HG02981 (cell line): ENCODE results near the gene CRLF1.

Source experiments
- ATAC-seq: cut with Tn5 transposase; IDR thresholded peaks from one replicate; pipeline ENCODE4 v1.9.1; 2021; ENCODE audit warnings: mild to moderate bottlenecking, moderate library complexity; ENCODE audit not compliant: unreplicated experiment

CRLF1 gene, protein sequence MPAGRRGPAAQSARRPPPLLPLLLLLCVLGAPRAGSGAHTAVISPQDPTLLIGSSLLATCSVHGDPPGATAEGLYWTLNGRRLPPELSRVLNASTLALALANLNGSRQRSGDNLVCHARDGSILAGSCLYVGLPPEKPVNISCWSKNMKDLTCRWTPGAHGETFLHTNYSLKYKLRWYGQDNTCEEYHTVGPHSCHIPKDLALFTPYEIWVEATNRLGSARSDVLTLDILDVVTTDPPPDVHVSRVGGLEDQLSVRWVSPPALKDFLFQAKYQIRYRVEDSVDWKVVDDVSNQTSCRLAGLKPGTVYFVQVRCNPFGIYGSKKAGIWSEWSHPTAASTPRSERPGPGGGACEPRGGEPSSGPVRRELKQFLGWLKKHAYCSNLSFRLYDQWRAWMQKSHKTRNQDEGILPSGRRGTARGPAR

DNA sequence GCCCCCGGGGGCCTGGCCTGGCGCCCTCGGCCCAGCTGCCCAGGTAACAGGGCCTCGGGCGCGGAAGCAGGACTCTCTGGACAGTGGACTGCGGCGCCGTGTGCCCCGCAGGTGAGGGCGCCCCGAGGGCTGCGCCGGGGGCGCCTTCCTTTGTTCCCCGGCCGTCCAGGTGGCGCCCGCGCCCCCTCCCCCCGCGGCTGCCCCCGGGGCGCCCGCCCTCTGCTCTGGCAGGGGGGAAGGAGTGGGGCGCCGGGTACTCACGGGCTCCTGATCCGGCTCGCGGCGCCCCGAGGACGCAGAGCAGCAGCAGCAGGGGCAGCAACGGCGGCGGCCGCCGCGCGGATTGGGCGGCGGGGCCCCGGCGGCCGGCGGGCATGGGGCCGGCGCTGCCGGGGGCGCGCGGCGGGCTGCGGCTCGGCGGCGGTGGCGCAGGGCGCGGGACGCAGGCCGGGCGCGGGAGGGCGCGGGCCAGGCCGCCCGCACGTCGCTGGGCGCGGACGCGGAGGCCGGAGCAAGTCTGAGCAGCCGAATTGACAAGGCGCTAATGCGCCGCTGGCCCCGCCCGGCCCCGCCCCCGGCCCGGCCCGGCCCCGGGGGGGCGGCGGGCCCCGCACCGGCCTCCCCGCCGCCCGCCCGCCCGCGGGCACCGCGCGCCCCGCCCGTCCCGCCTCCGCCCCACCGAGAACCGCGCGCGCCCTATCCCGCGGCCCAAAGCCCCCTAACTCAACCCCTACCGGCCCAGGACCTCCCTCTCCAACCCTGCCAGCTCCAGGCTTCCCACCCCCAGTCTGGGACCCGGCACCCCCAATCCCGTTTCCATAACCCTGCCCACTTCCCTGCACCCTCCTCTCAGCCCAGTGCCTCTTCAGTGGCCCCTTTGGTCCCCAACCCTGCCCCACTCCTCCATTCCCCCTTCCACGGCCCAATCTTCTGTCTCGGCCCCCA lies at the start of gene CRLF1:
Gene CRLF1 (minus strand): TSS at position 519 of the 945 bp plus-strand sequence. CDS start 143 bp downstream, at position 376.
- ATAC-seq, result no peak

DNA sequence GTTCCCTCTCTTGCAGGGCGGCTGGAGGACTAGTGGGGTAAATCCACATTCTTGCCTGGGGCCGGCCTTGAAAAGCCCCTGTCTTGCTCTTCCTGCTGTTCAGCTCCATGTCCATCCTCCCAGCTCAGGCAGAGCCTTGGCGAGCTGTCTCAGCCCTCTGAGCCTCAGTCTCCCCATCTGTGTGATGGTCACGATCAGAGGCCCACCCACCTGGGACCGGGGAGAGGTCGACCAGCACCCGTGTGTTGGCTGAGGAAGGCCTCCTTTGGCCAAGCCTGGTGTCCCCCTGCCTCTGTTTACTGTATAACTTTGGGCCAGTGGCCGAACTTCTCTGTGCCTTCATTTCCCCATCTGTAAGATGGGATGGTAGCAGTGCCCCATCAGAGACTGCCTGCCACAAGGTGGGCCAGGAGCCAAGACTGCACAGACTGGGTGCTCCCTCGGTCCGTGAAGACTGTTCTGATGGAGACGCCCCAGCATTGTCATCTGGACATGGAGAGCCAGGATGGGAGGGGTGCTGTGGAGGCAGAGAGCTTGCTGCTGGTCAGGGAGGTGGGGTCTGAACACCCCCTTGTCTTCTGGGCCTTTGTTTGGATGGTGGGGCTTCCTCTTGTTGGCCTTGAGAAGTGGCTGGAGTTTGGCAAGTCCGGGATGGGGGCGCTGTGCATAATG lies 48.7 kb upstream of the CRLF1 start:
- ATAC-seq, result no peak

DNA sequence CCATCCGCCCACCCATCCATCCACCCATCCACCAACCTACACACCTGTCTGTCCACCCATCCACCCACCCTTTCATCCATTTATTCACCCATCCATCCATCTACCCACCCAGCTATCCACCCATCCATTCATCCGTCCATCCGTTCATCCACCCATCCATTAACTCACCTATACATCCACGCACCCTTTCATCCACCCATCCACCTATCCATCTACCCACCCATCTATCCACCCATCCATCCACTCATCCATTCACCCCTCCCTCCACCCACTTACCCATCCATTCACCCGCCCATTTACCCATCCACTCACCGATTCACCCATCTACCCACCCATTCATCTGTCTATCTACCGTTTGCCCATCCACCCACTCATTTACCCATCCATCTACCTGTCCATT lies 47.9 kb upstream of the CRLF1 start:
- no peak for ATAC-seq

DNA sequence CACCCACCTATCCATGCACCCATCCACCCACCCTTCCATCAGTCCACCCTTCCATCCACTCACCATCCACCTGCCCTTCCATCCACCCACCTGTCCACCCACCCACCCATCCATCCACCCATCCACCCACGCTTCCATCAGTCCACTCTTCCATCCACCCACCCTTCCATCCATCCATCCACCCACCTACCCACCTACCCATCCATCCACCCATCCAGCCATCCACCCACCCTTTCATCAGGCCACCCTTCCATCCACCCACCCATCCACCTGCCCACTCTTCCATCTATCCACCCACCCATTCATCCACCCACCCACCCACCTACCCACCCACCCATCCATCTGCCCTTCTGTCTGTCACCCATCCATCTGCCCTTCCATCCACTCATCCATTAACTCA lies 47.3 kb upstream of the CRLF1 start:
- no peak for ATAC-seq

DNA sequence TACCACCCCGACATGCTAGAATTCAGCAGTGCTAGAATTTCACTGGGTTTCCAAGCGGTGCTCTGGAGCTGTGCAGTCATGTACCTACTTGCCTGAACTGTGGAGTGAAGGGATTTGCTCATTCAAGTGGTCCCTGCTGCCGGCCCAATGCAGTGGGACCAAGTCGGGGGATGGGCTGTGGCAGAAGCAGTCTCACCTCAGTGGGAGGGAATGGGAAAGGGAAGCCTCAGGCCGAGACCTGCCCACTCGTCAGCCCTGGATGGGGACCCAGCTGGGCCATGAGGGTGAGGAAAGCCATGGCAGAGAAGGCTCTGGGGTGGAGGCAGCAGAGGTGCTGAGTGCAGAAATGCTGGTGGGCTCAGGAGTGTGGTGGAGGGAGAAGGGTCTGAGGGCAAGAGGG lies 45.1 kb upstream of the CRLF1 start:
- no peak for ATAC-seq

- ATAC-seq, result no peak
Measured at GRCh38 chr19:18651300-18651699, 44.7 kb upstream of the CRLF1 start.

GRCh38 chr19:18650468-18651041 lies 44.0 kb upstream of the CRLF1 start:
- ATAC-seq, result no peak

DNA sequence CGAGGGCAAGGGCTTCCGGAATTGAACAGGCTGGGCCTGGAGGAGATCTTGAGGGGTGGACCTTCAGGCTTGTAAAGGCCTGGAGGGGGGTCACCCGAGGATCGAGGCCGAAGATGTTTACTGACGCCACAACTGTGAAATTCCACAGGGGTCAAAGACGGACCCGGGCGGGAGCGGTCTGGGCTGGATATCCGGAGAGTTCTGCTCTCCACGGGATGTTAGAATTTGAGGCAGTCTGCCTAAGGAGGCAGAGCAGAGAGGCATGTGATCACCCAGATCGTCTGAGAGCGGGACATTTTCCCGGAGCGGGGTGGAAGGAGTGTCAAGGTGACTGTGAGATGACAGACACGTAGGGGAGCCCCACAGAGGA lies 43.4 kb upstream of the CRLF1 start:
- ATAC-seq, result no peak

DNA sequence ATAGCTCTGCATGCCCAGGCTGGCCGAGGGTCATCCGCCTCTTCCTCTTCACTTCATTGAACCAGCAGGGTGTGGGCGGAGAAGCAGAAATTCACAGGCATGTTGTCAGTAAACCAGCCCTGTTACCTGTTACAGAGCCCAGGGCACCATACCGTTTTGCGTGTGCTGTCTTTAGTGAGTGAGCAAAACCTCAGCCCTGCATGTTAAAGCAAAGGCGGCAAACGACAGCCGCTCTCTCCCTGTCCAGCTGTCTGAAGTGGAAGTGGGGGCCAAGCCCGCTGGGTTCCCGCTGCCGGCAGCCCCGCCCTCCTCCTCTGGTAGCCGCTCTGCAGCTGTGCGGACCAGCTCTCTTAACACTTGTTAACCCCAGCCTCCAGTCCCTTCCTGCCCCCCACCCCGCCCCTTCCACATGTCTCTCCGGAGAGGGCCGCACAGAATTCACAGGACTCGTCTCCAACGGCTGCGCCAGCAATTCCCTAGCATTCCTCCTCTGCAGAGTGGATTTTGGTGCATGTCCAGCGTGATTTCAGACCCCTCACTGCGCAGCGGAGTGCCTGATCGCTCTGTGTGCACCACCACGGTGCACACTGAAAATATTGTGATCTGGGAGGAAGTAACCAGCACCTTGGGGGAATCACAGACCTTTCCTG lies 42.9 kb upstream of the CRLF1 start:
- no peak for ATAC-seq

GRCh38 chr19:18648973-18649315 lies 42.3 kb upstream of the CRLF1 start:
- no peak for ATAC-seq

DNA sequence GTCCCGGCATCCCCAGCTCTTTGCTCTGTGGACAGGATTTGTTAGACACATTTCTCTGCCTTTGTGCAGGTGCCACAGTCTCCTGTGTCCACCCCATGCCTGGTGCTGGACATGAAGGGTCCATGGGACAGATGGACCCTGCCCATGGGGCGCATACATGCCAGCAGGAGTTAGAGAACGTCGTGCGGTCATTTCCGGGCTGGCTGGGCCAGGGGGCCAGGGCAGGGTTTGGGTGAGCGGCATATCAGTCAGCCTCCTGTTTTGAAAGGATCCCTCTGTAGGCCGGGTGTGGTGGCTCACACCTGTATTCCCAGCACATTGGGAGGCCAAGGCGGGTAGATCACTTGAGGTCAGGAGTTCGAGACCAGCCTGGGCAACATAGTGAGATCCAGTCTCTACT lies 41.2 kb upstream of the CRLF1 start:
- ATAC-seq, result no peak

GRCh38 chr19:18647371-18647767 lies 40.8 kb upstream of the CRLF1 start:
- no peak for ATAC-seq

- ATAC-seq, result no peak
Measured at GRCh38 chr19:18646535-18647370, 40.2 kb upstream of the CRLF1 start.

DNA sequence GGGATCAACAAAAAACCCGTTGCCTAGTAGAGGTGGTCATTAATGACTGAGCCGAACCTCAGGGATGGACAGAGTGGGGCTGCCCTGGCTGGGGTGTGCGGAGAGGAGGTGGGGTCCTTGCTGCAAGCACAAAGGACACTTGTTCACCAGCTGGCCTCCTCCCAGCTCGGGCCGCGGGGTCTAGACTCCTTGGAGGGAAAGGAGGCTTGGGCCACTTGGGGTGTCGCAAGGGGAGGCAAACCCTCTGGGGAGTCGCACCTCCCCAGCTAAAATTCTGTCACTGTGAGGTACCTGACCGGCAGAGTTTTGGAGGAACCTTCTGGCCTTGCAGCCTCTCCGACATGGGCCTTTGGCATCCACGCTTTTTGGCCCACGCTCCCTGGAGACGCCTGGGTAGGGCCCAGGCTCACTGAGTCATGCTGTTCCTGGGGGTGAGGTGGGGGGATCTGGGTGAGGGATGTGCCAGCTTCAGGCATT lies 38.5 kb upstream of the CRLF1 start:
- no peak for ATAC-seq

GRCh38 chr19:18644196-18645034 lies 37.8 kb upstream of the CRLF1 start:
- ATAC-seq, result no peak

- no peak for ATAC-seq
Measured at GRCh38 chr19:18639706-18640243, 33.2 kb upstream of the CRLF1 start.

DNA sequence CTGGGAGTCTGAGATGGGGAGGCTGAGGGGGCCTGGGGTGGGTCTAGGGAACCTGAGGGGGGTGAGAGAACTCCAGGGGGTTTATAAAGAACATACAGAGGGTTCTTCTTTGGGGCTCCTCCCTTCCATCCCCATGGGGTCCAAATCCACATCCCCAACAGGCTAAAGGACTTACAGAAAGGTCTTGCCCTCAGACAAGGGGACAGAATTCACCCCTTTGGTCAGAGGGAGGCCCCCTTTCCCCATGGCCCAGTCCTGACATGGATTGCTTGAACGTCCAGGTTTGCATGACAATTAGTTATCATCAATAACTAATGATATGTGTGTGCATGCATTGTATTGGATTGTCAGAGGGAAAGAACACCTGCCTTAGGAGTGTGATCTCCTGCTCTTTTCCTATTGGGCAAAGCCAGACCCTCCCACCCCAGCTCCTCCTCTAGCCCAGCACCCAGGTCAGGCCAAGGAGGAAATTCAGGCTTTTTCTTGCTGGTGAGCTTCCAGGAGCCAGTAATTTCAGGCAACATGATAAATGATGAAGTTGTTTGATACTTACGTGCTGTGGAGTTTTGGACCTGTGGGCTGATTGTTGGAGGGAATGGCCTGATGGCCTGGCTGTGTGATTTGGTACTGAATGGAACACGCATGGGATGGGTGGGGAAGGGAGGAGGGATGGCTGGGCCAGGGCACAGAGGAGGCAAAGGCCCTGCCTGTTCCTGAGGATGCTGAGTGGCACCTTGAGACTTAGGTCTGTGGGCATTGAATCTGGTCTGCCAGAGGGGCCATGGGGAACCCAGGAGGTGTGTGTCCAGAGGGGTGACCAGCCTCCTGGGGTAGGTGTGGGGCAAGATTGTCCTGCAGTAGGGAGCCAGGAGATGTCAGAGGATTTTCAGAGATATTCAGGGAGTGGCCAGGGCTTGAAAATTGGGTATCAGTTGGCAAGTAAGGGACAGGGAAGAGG lies 31.4 kb upstream of the CRLF1 start:
- no peak for ATAC-seq
